NCI-H748 (cell line): Measurements from ENCODE around the gene ERC1.
"Not testable (repeated sequence)": the region's sequence is repeated elsewhere in the genome, so short reads cannot be mapped to it uniquely, and the experiment has no call there.

Experiments
- DNase-seq: peaks from one replicate; lab custom pipeline; 2025; ENCODE audit not compliant: unreplicated experiment; lab: John Stamatoyannopoulos, UW

The ERC1 gene

DNA sequence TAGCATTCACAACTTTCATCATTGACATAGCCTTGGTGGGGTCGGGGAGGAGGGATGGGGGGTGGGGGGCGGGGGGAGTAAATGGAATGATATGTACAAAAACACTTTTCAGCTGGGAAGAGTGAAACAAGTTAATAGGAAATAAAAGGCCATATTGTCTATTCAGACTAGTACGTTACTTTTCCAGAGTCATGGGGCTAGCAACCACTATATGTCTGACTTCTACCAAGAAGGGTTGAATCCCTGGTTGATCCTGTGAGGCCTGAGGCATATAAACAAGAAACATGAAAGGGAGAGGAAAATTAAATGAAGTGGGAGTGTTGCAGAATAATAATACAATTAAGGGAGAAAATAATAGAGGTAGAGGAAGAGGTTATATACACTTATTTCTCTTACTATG lies 225.5 kb downstream of the ERC1 start:
- no peak for DNase-seq

DNA sequence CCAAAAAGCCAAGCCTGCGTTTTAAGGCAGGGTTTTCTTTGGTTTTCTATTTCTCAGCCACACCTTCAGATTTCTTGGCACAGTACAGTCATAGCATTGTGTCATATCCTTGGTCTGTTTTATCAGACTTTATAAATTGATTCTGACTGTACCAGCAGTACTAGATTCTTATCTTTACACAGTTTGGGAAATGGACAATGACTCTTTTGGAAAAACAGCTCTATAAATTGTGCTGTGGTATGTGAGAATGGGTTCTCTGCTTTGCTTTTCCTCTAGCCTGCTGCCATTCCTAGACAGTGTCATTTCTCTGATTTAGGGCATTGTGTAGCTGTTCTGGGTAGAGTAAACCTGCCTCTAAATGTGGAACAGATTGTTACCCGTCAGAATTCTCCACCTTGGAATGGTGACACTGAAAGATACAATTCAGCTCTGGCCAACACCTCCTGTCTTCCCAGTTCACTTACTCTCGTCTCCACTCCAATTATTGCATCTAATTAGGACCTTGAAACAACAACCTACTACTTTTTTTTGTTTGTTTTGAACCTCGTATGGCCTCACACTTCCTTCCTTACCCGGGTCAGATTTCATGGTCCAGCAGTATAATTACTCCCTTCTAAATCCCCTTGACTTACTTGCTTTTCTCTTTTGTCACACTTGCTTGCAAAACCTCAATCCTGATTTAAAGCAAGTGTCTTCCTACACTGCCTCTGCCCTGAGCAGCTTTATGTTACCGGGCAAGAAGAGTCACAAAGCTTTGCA lies 226.3 kb downstream of the ERC1 start:
- peak; percentile 53 for DNase-seq

DNA sequence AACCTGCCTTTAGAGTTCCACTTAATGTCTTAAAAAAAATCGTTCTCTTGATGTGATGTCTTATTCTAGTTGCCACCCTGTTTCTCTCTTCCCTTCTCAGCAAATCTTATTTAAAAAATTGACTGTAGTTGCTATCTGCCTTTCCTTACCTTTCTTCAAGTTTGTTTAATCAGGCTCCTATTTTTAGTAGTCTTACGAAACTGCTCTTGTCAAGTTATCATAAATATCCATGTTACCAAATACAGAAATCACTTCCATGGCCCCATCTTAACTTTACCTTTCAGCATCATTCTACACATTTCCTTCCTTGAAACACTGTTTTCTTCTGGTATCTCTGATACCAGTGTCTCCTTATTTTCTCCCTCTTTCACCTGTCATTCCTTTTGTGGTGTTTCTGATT lies 227.3 kb downstream of the ERC1 start:
- no peak for DNase-seq

DNA sequence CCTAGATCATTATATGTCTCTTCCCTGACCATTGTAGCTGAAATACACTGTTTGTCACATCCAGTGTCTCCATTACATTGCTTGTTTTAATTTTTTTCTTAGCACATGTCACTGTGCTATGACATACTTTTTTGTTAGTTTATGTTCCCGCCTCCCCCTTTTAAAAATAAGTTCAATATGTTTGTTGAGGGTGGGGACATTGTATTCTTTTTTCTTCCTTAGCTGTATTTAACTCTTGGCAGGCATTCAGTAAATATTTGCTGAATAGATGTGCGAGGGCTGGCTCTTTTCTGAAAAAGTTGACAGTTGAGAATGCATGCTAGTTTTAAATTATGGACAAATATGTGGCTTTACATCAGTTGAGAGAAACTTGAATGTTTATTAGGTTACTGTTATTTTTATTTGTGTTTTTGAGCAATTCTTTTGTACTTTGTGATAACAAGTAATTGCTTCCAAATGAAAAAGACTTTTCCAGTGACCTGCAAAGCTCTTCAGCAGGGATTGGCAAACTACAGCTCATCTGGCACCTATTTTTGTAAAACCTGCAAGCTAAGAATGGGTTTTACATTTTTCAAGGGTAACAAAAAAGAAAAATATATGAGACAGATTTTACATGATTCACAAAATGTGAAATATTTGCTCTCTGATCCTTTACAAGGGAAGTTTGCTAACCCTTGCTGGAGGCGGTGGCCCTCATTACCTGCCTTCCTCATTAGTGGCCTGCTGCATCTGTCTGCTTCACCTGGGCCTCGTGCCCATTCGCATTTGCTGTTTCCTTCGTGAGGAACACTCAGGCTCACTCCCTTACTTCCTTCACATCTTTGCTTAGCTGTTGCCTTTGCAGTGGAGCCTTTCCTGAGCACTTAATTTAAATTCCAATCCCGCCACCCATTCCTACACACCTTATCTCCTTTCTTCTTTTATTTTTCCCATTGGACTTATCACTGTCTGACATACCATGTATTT lies 229.4 kb downstream of the ERC1 start:
- peak; percentile 82 for DNase-seq

DNA sequence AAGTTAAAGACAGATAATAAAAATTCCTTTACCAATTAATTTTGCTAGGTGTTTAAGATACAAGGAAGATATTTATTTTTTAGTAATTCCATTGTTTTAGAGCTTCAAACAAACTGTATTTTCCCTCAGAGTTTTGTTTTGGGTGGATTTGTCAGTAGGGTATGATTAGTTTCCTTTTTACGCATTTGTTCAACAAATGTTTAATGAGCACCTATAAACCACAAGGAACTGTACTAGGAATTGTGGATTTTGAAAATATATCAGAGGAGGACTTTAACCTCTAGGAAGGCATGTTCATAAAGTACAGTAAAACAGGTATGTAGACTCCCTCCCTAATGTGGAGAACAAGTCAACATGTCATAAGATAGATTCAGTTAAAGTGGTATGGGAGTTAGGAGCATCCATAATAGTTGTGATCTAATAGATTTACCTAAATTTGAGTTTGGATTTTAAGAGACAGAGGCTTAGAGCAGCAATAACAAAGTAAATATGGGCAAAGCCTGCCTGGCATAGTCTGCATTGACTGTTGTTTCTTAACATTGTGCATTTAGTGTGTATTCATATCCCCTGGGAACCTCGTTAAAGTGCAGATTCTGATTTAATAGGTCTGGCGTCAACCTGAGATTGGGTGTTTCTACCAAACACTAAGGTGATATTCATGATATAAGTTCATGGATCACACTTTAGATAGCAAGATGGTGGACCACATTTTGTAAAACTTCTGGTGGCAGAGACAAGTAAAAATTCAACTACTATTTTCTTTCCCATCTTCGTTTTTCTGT lies 232.0 kb downstream of the ERC1 start:
- no peak for DNase-seq

DNA sequence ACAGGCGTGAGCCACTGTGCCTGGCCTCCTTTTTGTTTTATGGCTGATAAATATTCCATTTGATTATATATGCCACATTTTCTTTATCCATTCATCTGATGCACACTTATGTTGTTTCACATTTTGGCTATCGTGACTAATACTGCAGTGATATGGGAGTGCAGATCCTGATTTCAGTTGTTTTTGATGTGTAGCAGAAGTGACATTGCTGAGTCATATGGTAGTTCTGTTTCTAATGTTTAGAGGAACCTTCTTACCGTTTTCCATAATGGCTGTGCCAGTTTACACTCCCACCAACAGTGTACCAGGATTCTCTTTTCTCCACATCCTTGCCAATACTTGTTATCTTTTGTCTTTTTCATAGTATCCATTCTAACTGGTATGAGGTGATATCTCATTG lies 235.9 kb downstream of the ERC1 start:
- DNase-seq, result no peak

DNA sequence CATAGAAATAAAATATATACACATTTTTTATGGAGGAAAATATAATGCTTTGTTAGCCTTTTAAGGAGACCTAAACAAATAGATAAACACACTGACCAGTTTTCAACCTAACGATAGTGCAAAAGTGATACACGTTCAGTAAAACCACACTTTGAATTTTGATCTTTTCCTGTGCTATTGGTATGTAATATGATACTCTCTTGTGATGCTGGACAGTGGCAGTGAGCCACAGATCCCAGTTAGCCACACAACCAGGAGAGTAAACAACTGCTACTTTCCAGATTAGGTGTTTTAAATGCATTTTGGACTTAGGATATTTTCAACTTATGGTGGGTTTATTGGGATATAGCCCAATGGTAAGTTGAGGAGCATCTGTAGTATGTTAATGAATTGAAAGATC lies 243.1 kb downstream of the ERC1 start:
- DNase-seq, result peak; percentile 13

DNA sequence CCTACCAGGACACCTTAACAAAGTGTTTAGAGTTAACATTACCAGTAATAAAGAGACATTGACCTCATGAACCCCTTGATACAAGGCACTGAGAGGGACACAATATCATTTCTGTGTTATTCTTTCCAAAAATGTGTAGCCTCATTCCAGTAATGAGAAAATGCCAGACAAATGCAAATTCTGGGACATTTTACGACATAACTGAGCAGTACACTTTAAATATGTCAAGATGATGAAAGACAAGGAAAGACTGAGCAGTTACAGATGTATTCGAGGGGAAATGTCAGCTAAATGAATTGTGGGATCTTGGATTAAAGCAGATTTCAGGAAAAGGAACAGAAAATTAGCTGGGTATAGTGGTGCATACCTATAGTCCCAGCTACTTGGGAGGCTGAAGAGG lies 255.6 kb downstream of the ERC1 start:
- DNase-seq, result no peak

DNA sequence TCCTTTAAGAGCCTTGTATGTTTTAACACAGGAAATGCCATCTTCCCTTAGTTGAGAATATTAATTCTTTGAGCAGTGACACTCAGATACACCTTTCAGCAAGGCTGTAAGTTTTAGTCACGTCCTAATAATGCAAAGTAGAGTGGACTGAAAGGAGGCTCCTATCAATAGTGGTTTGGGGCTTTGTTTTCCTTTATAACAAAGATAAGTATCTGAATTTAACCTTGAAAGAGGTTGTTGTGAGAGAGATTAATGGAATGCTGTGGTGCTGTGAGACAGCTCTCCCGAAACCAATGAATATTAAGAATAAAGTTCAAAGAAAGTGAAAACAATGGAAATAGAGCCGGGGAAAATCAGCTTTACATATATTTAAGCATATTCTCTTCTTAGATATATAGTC lies 259.6 kb downstream of the ERC1 start:
- no peak for DNase-seq

DNA sequence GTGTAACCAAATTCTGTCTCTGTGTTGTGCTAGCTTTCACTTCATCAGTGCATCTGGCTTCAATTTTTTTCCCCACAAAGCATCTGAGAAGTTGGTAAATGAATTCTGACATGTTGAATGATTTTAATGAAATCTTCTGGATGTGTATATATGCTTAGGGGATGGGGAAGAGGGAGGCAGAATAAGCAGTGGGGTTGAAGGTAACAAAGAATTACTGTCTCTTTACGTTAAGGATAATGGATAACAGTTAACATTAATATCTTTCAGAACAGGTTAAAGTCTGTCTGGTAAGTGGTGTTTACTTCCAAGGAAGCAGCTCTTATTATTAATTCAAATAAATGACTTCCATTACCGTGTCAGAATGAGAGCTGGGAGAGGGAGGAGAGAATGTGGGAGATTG lies 261.7 kb downstream of the ERC1 start:
- DNase-seq, result no peak

DNA sequence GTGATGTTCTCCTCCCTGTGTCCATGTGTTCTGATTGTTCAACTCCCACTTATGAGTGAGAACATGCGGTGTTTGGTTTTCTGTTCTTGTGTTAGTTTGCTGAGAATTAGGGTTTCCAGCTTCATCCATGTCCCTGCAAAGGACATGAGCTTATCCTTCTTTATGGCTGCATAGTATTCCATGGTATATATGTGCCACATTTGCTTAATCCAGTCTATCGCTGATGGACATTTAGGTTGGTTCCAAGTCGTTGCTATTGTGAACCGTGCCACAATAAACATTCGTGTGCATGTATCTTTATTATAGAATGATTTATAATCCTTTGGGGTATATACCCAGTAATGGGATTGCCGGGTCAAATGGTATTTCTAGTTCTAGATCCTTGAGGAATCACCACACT lies 264.1 kb downstream of the ERC1 start:
- DNase-seq, result not testable (repeated sequence)

DNA sequence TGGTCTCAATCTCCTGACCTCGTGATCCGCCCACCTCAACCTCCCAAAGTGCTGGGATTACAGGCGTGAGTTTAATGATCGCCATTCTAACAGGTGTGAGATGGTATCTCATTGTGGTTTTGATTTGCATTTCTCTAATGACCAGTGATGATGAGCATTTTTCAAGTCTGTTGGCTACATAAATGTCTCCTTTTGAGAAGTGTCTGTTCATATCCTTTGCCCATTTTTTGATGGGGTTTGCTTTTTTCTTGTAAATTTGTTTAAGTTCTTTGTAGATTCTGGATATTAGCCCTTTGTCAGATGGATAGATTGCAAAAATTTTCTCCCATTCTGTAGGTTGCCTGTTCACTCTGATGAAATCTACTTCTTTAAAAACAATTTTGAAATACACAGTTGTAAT lies 264.8 kb downstream of the ERC1 start:
- not testable (repeated sequence) for DNase-seq

DNA sequence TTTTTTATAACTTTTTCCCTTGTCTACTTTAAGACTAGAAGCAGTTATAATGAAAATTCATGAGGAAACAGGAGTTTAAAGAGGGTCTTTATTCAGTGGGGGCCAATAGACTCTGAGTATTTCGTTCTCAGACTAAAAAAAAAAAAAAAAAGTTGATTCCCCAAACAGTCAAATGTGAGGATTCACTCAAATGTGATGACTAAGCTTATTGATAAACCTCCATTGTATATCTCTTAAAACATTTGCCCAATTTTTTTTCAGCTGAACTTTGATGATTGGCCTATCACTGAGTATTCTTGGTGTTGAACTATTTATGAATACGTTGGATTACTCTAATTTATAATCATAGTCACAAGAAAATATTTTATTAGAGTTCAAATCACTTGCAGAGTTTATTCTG lies 265.3 kb downstream of the ERC1 start:
- no peak for DNase-seq

DNA sequence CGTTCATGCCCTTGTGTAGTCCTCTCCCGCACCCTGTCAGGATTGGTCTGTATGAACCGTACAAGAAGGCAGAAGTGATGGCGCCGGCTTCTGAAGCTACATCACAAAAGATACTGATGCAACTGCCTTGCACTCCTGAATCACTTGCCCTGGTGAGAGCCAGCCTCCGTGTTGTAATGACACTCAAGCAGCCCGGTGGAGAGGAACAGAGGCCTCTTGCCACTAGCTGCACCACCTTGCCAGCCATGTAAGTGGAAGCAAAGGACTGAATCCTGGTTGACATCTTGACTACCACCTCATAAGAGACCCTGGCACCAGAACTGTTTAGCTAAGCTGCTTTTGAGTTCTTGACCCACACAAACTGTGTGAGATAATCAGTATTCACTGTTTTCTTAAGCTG lies 266.0 kb downstream of the ERC1 start:
- no peak for DNase-seq

DNA sequence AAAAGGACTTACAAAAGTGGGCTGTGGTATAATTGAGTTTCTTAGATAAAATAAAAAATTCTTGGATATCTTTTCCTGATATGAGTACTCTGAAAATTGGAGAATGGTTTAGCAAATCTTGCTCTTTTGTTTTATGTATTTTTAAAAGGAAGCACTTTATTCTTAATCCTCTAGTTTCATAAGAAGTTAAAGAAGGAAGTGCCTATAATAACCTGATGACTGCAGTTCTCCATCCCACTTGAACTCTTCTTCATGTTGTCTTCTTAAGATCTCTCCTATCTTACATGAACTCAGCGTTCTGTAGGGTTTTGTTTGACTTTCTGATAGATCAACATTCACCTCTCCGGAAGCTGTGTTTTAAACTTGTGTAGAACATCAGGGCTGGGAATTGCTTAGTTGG lies 271.0 kb downstream of the ERC1 start:
- DNase-seq, result no peak

DNA sequence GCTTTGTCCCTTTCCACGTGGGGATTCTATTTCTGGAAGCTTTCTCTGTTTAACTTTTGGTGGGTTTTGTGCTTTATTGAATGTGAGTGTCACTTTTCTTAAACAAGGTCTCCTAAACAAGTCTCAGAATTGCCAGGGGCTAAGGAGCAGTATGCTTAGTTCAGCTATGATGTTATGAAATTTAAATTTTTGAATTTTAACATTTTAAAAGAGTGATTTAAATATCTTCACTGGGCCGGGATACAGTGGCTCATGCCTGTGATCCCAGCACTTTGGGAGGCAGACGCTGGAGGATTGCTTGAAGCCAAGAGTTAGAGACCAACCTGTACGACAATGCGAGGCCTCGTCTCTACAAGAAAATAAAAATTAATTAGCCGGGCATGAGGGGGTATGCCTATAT lies 276.2 kb downstream of the ERC1 start:
- no peak for DNase-seq

DNA sequence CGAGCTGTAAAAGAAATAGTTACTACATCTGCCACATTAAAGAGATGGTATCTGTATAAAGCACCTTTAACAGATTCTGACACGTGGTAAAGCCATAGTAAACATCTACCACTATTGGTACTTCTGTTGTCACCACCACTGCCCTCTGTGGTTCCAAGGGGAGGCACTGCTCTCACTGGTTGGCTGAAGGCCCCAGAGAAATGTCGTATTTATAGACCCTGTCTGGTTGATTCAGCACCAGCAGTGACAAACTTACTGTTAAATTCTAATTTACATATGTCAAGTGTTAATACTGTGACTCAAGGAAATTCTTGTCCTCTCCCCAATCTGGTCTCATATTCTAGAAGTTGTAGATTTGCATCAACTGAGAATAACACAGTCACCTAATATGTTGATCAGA lies 281.1 kb downstream of the ERC1 start:
- DNase-seq, result no peak

DNA sequence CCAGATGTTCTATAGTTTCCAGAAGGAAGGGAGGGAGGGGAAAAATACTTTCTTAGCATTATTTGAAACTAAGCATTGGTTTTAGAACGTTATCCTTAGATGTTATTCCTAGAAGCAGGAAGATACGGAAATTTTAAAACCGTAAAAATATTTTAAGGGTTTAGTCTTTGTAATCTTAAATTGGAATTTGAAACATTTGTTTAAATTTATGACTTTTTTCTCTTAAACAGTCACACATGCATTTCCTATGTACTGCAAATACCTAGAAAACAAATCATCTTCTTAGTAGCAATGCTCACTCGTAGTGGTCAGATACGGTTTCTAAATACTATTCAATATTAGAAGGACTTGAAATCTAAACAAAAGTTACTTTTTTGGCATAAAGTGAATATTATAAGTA lies 282.0 kb downstream of the ERC1 start:
- no peak for DNase-seq

DNA sequence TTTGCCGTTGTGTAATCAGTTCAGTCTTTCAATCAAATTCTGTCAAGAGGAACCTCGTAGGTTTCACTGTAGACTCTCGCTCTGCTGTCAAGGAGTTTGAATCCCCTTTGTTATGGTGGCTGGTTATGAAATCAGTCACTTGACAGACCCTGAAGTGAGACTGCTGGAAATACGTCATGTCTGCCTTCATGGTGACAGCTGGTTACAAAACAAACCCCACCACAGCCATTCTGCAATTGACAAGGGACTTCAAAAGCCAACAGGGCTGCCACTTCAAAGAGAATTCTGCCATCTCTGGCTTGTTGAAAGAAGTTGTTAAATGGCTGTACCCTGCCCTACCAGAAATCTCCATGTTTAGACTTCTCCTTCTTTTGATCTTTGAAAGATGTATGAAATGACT lies 286.9 kb downstream of the ERC1 start:
- DNase-seq, result no peak

DNA sequence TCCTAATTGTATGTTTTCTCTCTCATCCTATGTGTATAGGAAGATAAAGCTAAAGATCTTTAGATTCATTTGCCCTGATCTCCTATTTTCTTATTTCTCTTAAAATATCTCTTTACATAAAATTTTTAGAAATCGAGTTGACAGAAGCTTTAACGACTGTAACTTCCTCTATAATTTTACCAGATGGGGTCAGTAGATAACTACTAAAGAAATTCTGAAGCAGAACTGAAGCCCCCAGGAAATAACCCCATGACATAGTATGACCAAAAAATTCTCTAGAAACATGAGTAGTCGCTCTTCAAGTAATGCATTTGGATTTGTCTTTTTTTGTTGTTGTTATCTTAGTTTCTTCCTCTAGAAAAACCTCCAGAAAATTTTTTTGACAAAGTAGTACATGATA lies 288.0 kb downstream of the ERC1 start:
- DNase-seq, result no peak

DNA sequence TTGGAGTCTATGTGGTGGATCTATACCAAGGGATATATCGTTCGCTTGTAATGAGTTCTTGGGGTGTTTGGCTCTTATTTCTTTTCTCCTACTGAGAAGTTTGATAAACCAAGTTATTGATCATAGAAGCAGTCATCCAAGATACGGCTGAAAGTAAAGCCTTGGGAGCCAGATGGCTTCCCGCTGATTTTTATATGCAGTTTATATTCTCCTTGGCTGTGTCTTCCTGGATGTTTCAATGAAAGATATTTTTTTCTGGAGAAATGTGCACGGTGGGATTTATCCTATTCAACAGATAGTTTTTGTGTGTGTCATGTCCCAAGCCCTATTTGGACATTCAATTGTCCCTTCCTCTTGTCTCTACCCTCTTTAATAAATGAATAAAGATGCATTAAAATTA lies 289.0 kb downstream of the ERC1 start:
- DNase-seq, result no peak
